GM04503 (cell line): ENCODE data around the gene ZNF782.
"Not testable (repeated sequence)": the region's sequence is repeated elsewhere in the genome, so short reads cannot be mapped to it uniquely, and the experiment has no call there.

ENCODE experiments used
- DNase-seq: peaks from one replicate; pipeline ENCODE4 v3.0.0-alpha.2; 2012; ENCODE audit warnings: low read depth

ZNF782 gene

GRCh38 chr9:96852676-96853075 is 1.6 kb downstream of the ZNF782 start:
- DNase-seq: no peak

GRCh38 chr9:96844040-96844439 is 10.3 kb downstream of the ZNF782 start:
- DNase-seq: no peak

GRCh38 chr9:96818533-96818932 is 35.8 kb downstream of the ZNF782 start:
- no peak for DNase-seq

GRCh38 chr9:96817973-96818372 is 36.3 kb downstream of the ZNF782 start:
- no peak for DNase-seq

GRCh38 chr9:96813607-96814006 is 40.7 kb downstream of the ZNF782 start:
- no peak for DNase-seq

- not testable (repeated sequence) for DNase-seq
Observed at GRCh38 chr9:96798959-96799358, 55.4 kb downstream of the ZNF782 start.

GRCh38 chr9:96784021-96784420 is 70.3 kb downstream of the ZNF782 start:
- DNase-seq: no peak

GRCh38 chr9:96782235-96782634 is 72.1 kb downstream of the ZNF782 start:
- DNase-seq: no peak

- no peak for DNase-seq
Observed at GRCh38 chr9:96781552-96781951, 72.8 kb downstream of the ZNF782 start.

- no peak for DNase-seq
Observed at GRCh38 chr9:96779089-96779488, 75.2 kb downstream of the ZNF782 start.

GRCh38 chr9:96777426-96777864 is 76.9 kb downstream of the ZNF782 start:
- DNase-seq: no peak

- no peak for DNase-seq
Observed at GRCh38 chr9:96771124-96771523, 83.2 kb downstream of the ZNF782 start.

- no peak for DNase-seq
Observed at GRCh38 chr9:96769989-96770388, 84.3 kb downstream of the ZNF782 start.
